T-cell (primary cell): ENCODE results near the gene RNF213. TPM values are rescaled to one million over a fixed set of nuclear protein-coding genes. Genes with fewer than 3 reads are reported as not detected.

ENCODE experiments used
- ATAC-seq, 4 experiments: fragments of 200-7000 bp in 3 of 4; fragments of 150-1000 bp in 1 of 4; cut with Tn5 transposase; replicated peaks in 1 of 4; 1 replicate in 3 of 4; 2 replicates in 1 of 4; pipeline ENCODE4 v1.10.0; 2021; ENCODE audit warnings: moderate library complexity in 3 of 4, mild to moderate bottlenecking in 2 of 4, moderate number of reproducible peaks in 1 of 4
- CTCF ChIA-PET, 2 donors: fragments of 300-600 bp; sonication (Branson Sonifier 250); formaldehyde crosslinking; loops; one replicate each; lab custom pipeline; 2022; ENCODE audit warnings: antibody characterized with exemption in 2 of 2; lab: Charles Lee
- POLR2A ChIA-PET, 2 donors: fragments of 300-600 bp; sonication (Branson Sonifier 250); formaldehyde crosslinking; loops; one replicate each; lab custom pipeline; 2022; ENCODE audit warnings: antibody characterized with exemption in 2 of 2; lab: Charles Lee
- DNase-seq, 35 experiments: peaks; one replicate each; pipeline versions ENCODE4 v3.0.0 to v3.0.0-alpha.2; 2013 to 2023
- H3K27ac ChIP-seq: one replicate; pipeline ENCODE4 v1.5.1; 2013; ENCODE audit warnings: low read length
- H3K27me3 ChIP-seq, 2 experiments: replicated peaks in 1 of 2; 1 replicate in 1 of 2; 2 replicates in 1 of 2; pipeline versions ENCODE4 v1.6.1 to v1.7.0; 2013; ENCODE audit warnings: low read length in 1 of 2, mixed read lengths in 1 of 2; ENCODE audit not compliant: control insufficient read depth in 2 of 2, insufficient read depth in 2 of 2; ENCODE audit errors: extremely low read depth in 1 of 2
- H3K36me3 ChIP-seq, 2 donors: 1 replicate in 1 of 2; 2 replicates in 1 of 2; pipeline versions ENCODE4 v1.6.1 to v1.7.0; 2013; ENCODE audit warnings: low read length in 1 of 2; ENCODE audit not compliant: control insufficient read depth in 2 of 2, insufficient read depth in 1 of 2; ENCODE audit errors: extremely low read depth in 1 of 2
- H3K4me1 ChIP-seq, 2 experiments: 1 replicate in 1 of 2; 2 replicates in 1 of 2; pipeline versions ENCODE4 v1.6.1 to v1.7.0; 2013; ENCODE audit warnings: low read length in 2 of 2, mixed read lengths in 1 of 2; ENCODE audit not compliant: insufficient read depth in 2 of 2, control insufficient read depth in 1 of 2; ENCODE audit errors: extremely low read depth in 1 of 2
- H3K4me3 ChIP-seq, 2 donors: 1 replicate in 1 of 2; 2 replicates in 1 of 2; pipeline versions ENCODE4 v1.5.1 to v1.7.0; 2013; ENCODE audit warnings: mild to moderate bottlenecking in 2 of 2, low read length in 1 of 2, moderate library complexity in 1 of 2; ENCODE audit not compliant: control insufficient read depth in 1 of 2; ENCODE audit errors: extremely low read depth in 1 of 2
- H3K9me3 ChIP-seq: 2 replicates; pipeline ENCODE4 v1.7.0; 2013
- H3K27ac Mint-ChIP-seq, 2 donors: one replicate each; pipeline ENCODE4 v1.8.0; 2020 to 2021; ENCODE audit warnings: mild to moderate bottlenecking in 2 of 2, mixed read lengths in 2 of 2
- H3K27me3 Mint-ChIP-seq, 2 donors: one replicate each; pipeline ENCODE4 v1.8.0; 2021 to 2022; ENCODE audit warnings: mixed read lengths in 2 of 2
- H3K36me3 Mint-ChIP-seq: one replicate; pipeline ENCODE4 v1.8.0; 2021; ENCODE audit warnings: mixed read lengths
- H3K4me1 Mint-ChIP-seq, 3 donors: one replicate each; pipeline ENCODE4 v1.8.0; 2020 to 2022; ENCODE audit warnings: mixed read lengths in 3 of 3, mild to moderate bottlenecking in 1 of 3
- H3K4me3 Mint-ChIP-seq, 3 donors: one replicate each; pipeline ENCODE4 v1.8.0; 2020 to 2022; ENCODE audit warnings: mild to moderate bottlenecking in 3 of 3, mixed read lengths in 3 of 3, moderate library complexity in 3 of 3
- H3K9me3 Mint-ChIP-seq, 3 donors: one replicate each; pipeline ENCODE4 v1.8.0; 2020 to 2022; ENCODE audit warnings: mixed read lengths in 3 of 3
- WGBS: methylation state at CpG from one replicate; pipeline ENCODE4 v1.1.5; 2013; ENCODE audit warnings: missing lambda C conversion rate; ENCODE audit not compliant: insufficient coverage; 5-methylcytosine and 5-hydroxymethylcytosine counted together
- total RNA-seq, 35 experiments: library from RNA in 6 of 35; stranded (reverse) in 6 of 35; fragments of 120-200 nt in 1 of 35; gene quantifications; one replicate each; pipeline versions ENCODE4 v1.2.1 to v1.2.4 and lab custom pipeline; 2013 to 2026

RNF213 gene
- total RNA-seq, result 100 to 1,000 TPM; 433 to 628 (median 590) TPM
- 448 TPM for total RNA-seq (2013)
- 450 to 3,727 (median 1,387) reads per million in 29 experiments for total RNA-seq (lab: John Stamatoyannopoulos, UW)

GRCh38 chr17:80260791-80261158 lies at the start of gene RNF213:
RNF213 (plus strand) TSS chr17:80260852; CDS start chr17:80263682, 2,830 bp downstream.
- under 1% methylated on average over 50 of the region's 54 CpGs for WGBS
- peaks cover 21 to 62% of the 10 kb centered on the region in 2 experiments for H3K4me1 ChIP-seq
- Mint-ChIP-seq H3K4me1 (peaks cover 51 to 66% (median 52%) of the 10 kb centered on the region in 3 donors), H3K4me3 (peak within 1 kb of the TSS; percentile 89 to 96 (median 90)), H3K27ac (peak within 1 kb of the TSS; percentile 99), H3K9me3 (no peaks in the 10 kb centered on the region), H3K36me3 (peaks cover 10% of the 10 kb centered on the region), H3K27me3 (no peaks in the 10 kb centered on the region)
- ChIA-PET POLR2A (no interaction called here), CTCF (no interaction called here)
- H3K36me3 ChIP-seq, result peaks cover 0 to under 1% of the 10 kb centered on the region in 2 donors
- DNase-seq (peak in 31 of 35 experiments; percentile 24 to 76 (median 42)), ATAC-seq (peak; percentile 41 to 58 (median 54))
- H3K27me3 ChIP-seq, result no peaks in the 10 kb centered on the region
- no peaks in the 10 kb centered on the region for H3K9me3 ChIP-seq
- H3K27ac ChIP-seq, result peak within 1 kb of the TSS; percentile 90
- H3K4me3 ChIP-seq, result peak within 1 kb of the TSS; percentile 86 to 92

- ATAC-seq (no peak), DNase-seq (no peak)
- Mint-ChIP-seq H3K9me3 (no peaks in the 10 kb centered on the region), H3K4me1 (peaks cover under 1 to 8% (median 7%) of the 10 kb centered on the region in 3 donors), H3K27ac (no peak overlapping the region), H3K36me3 (peaks cover 15% of the 10 kb centered on the region), H3K4me3 (no peak overlapping the region), H3K27me3 (no peaks in the 10 kb centered on the region)
- no peaks in the 10 kb centered on the region for H3K9me3 ChIP-seq
- H3K27ac ChIP-seq, result no peak overlapping the region
- POLR2A ChIA-PET, result no interaction called here
- H3K4me1 ChIP-seq, result peaks cover 0 to 7% of the 10 kb centered on the region in 2 experiments
- peaks cover 35 to 81% of the 10 kb centered on the region in 2 donors for H3K36me3 ChIP-seq
- H3K27me3 ChIP-seq, result peaks cover 0 to 1% of the 10 kb centered on the region in 2 experiments
- CTCF ChIA-PET, result no interaction called here
- H3K4me3 ChIP-seq, result no peak overlapping the region
- WGBS, result 98% methylated on average over 22 of the region's 22 CpGs
Observed at GRCh38 chr17:80212109-80212508, 48.5 kb upstream of the RNF213 start.

GRCh38 chr17:80212511-80212910 lies 48.1 kb upstream of the RNF213 start:
- Mint-ChIP-seq H3K27ac (no peak overlapping the region), H3K4me1 (peaks cover 4 to 12% (median 11%) of the 10 kb centered on the region in 3 donors), H3K36me3 (peaks cover 19% of the 10 kb centered on the region), H3K27me3 (no peaks in the 10 kb centered on the region), H3K9me3 (no peaks in the 10 kb centered on the region), H3K4me3 (no peak overlapping the region)
- H3K4me3 ChIP-seq, result no peak overlapping the region
- H3K4me1 ChIP-seq, result peaks cover 0 to 11% of the 10 kb centered on the region in 2 experiments
- no peaks in the 10 kb centered on the region for H3K9me3 ChIP-seq
- H3K27ac ChIP-seq, result no peak overlapping the region
- H3K27me3 ChIP-seq, result peaks cover 0 to 3% of the 10 kb centered on the region in 2 experiments
- no CpG with 5 or more reads among the region's 12 CpGs for WGBS
- no peak for ATAC-seq
- peaks cover 35 to 84% of the 10 kb centered on the region in 2 donors for H3K36me3 ChIP-seq
- CTCF ChIA-PET, result no interaction called here
- no peak for DNase-seq
- POLR2A ChIA-PET, result no interaction called here

GRCh38 chr17:80212962-80213642 lies 47.5 kb upstream of the RNF213 start:
- H3K27me3 ChIP-seq, result peaks cover 0 to 3% of the 10 kb centered on the region in 2 experiments
- DNase-seq (peak in 2 of 35 experiments; percentile 5 to 20), ATAC-seq (no peak)
- H3K4me1 Mint-ChIP-seq, result peaks cover 7 to 18% (median 16%) of the 10 kb centered on the region in 3 donors
- H3K9me3 Mint-ChIP-seq, result no peaks in the 10 kb centered on the region
- WGBS, result 72% methylated on average over 17 of the region's 19 CpGs
- ChIA-PET CTCF (no interaction called here), POLR2A (no interaction called here)
- H3K36me3 ChIP-seq, result peaks cover 35 to 88% of the 10 kb centered on the region in 2 donors
- no peaks in the 10 kb centered on the region for H3K9me3 ChIP-seq
- H3K4me1 ChIP-seq, result peaks cover 0 to 17% of the 10 kb centered on the region in 2 experiments
- no peak overlapping the region for H3K27ac Mint-ChIP-seq
- no peak overlapping the region for H3K27ac ChIP-seq
- peaks cover 22% of the 10 kb centered on the region for H3K36me3 Mint-ChIP-seq
- no peaks in the 10 kb centered on the region for H3K27me3 Mint-ChIP-seq
- no peak overlapping the region for H3K4me3 ChIP-seq
- no peak overlapping the region for H3K4me3 Mint-ChIP-seq

- H3K27me3 Mint-ChIP-seq, result no peaks in the 10 kb centered on the region
- H3K4me3 Mint-ChIP-seq, result no peak overlapping the region
- CTCF ChIA-PET, result no interaction called here
- Histone ChIP-seq H3K27ac (no peak overlapping the region), H3K9me3 (no peaks in the 10 kb centered on the region), H3K27me3 (peaks cover 0 to 3% of the 10 kb centered on the region in 2 experiments), H3K4me1 (peaks cover 0 to 22% of the 10 kb centered on the region in 2 experiments), H3K36me3 (peaks cover 35 to 86% of the 10 kb centered on the region in 2 donors), H3K4me3 (no peak overlapping the region)
- H3K9me3 Mint-ChIP-seq, result no peaks in the 10 kb centered on the region
- ATAC-seq (no peak), DNase-seq (no peak)
- peaks cover 10 to 23% (median 21%) of the 10 kb centered on the region in 3 donors for H3K4me1 Mint-ChIP-seq
- peaks cover 22% of the 10 kb centered on the region for H3K36me3 Mint-ChIP-seq
- WGBS, result 98% methylated on average over 15 of the region's 17 CpGs
- no peak overlapping the region for H3K27ac Mint-ChIP-seq
- POLR2A ChIA-PET, result no interaction called here
Observed at GRCh38 chr17:80213643-80213975, 47.0 kb upstream of the RNF213 start.

- no peak overlapping the region for H3K4me3 Mint-ChIP-seq
- H3K9me3 Mint-ChIP-seq, result no peaks in the 10 kb centered on the region
- Histone ChIP-seq H3K9me3 (no peaks in the 10 kb centered on the region), H3K27ac (no peak overlapping the region), H3K4me1 (peaks cover 0 to 28% of the 10 kb centered on the region in 2 experiments), H3K36me3 (peaks cover 29 to 82% of the 10 kb centered on the region in 2 donors), H3K27me3 (peaks cover 0 to 3% of the 10 kb centered on the region in 2 experiments), H3K4me3 (no peak overlapping the region)
- H3K4me1 Mint-ChIP-seq, result peaks cover 17 to 30% (median 28%) of the 10 kb centered on the region in 3 donors
- H3K27ac Mint-ChIP-seq, result no peak overlapping the region
- DNase-seq, result no peak
- peaks cover 22% of the 10 kb centered on the region for H3K36me3 Mint-ChIP-seq
- ChIA-PET POLR2A (no interaction called here), CTCF (no interaction called here)
- no peak for ATAC-seq
- WGBS, result 93% methylated on average over 41 of the region's 48 CpGs
- H3K27me3 Mint-ChIP-seq, result no peaks in the 10 kb centered on the region
Observed at GRCh38 chr17:80214012-80214877, 46.4 kb upstream of the RNF213 start.
